K562 (cell line): Measurements from ENCODE around the gene YLPM1. TPM values are rescaled to one million over a fixed set of nuclear protein-coding genes. Genes with fewer than 3 reads are reported as not detected.

Experiments
- ATAC-seq: fragments of 200-7000 bp; cut with Tn5 transposase; 3 replicates; pipeline ENCODE4 v1.9.1; 2020; ENCODE audit warnings: moderate library complexity
- BruUV-seq: library from RNA; stranded (reverse); fragments of 400-500 nt; replicated peaks from 2 replicates; lab custom pipeline; 2021; lab: Mats Ljungman, UMichigan
- CTCF ChIA-PET: fragments of 300-600 bp; formaldehyde crosslinking; extraction: SDS; loops from one replicate; lab custom pipeline; 2021; ENCODE audit warnings: low intra/inter-chr PET ratio; lab: Yijun Ruan, JAX
- POLR2A ChIA-PET: fragments of 300-600, 350-650 bp; sonication (Branson Sonifier 250); formaldehyde crosslinking; extraction: SDS; loops from one replicate; lab custom pipeline; 2021; ENCODE audit warnings: antibody characterized with exemption, inconsistent platforms; lab: Yijun Ruan, JAX
- DNase-seq, 4 experiments: peaks; one replicate each; pipeline versions ENCODE4 v3.0.0 to v3.0.0-alpha.2; 2011 to 2018; ENCODE audit warnings: low spot score in 3 of 4, mixed read lengths in 3 of 4; ENCODE audit errors: extremely low read depth in 1 of 4
- FAIRE-seq: peaks from 2 replicates; lab custom pipeline; 2011; peaks lifted over from hg19 to GRCh38; lab: Jason Lieb, UNC
- H2AFZ ChIP-seq: 2 replicates; pipeline ENCODE4 v1.6.0; 2011; ENCODE audit warnings: low read depth, low read length, control low read depth, inconsistent platforms
- H3K27ac ChIP-seq: fragments of 200-600 bp; 3 replicates; pipeline ENCODE4 v1.8.0; 2011; ENCODE audit warnings: low read depth, mild to moderate bottlenecking, control low read depth, inconsistent platforms, low read length, moderate library complexity, mixed read lengths; ENCODE audit errors: extremely low read depth
- H3K27me3 ChIP-seq, 2 experiments: fragments of 300-600 bp in 1 of 2; 2 replicates in 1 of 2; 3 replicates in 1 of 2; pipeline versions ENCODE4 v1.6.0 to v1.8.0; 2011; ENCODE audit warnings: inconsistent platforms in 2 of 2, low read length in 2 of 2, mild to moderate bottlenecking in 1 of 2, mixed read lengths in 1 of 2, moderate library complexity in 1 of 2; ENCODE audit not compliant: control insufficient read depth in 2 of 2, insufficient read depth in 2 of 2
- H3K36me3 ChIP-seq: fragments of 300-600 bp; 3 replicates; pipeline ENCODE4 v1.8.0; 2011; ENCODE audit warnings: mild to moderate bottlenecking, low read length, inconsistent platforms; ENCODE audit not compliant: control insufficient read depth, insufficient read depth
- H3K4me1 ChIP-seq, 2 experiments: fragments of 200-600 bp in 1 of 2; replicated peaks in 1 of 2; 2 replicates in 1 of 2; 3 replicates in 1 of 2; pipeline versions ENCODE4 v1.5.1 to v1.8.0; 2011; ENCODE audit warnings: inconsistent platforms in 2 of 2, low read length in 2 of 2, mild to moderate bottlenecking in 1 of 2, mixed read lengths in 1 of 2, moderate library complexity in 1 of 2; ENCODE audit not compliant: control insufficient read depth in 2 of 2, insufficient read depth in 2 of 2
- H3K4me2 ChIP-seq: 2 replicates; pipeline ENCODE4 v1.6.1; 2011; ENCODE audit warnings: low read length, control low read depth, inconsistent platforms, mixed read lengths; ENCODE audit not compliant: insufficient read depth
- H3K4me3 ChIP-seq: fragments of 200-600 bp; sonication (generic), shearing (Covaris generic); 2 replicates; pipeline ENCODE4 v1.5.1; 2016; ENCODE audit warnings: control low read depth, inconsistent platforms
- H3K79me2 ChIP-seq: fragments of 200-600 bp; 3 replicates; pipeline ENCODE4 v1.8.0; 2011; ENCODE audit warnings: low read length, inconsistent platforms; ENCODE audit not compliant: control insufficient read depth, insufficient read depth
- H3K9ac ChIP-seq, 2 experiments: 2 replicates each; pipeline versions ENCODE4 v1.6.0 to v1.6.1; 2011; ENCODE audit warnings: low read depth in 2 of 2, low read length in 2 of 2, control low read depth in 1 of 2, inconsistent platforms in 1 of 2, mild to moderate bottlenecking in 1 of 2, mixed read lengths in 1 of 2; ENCODE audit not compliant: insufficient read depth in 1 of 2
- H3K9me1 ChIP-seq: one replicate; pipeline ENCODE4 v1.6.0; 2011; ENCODE audit warnings: inconsistent platforms, mild to moderate bottlenecking, low read length, moderate library complexity; ENCODE audit not compliant: control insufficient read depth, insufficient read depth
- H3K9me3 ChIP-seq: replicated peaks from 2 replicates; pipeline ENCODE4 v1.5.1; 2011; ENCODE audit warnings: low read depth, low read length, inconsistent platforms; ENCODE audit not compliant: control insufficient read depth, insufficient read depth
- H4K20me1 ChIP-seq: replicated peaks from 2 replicates; pipeline ENCODE4 v1.6.1; 2011; ENCODE audit warnings: low read length, inconsistent platforms, mixed read lengths; ENCODE audit not compliant: control insufficient read depth, insufficient read depth
- GTF2F1 ChIP-seq: IDR thresholded peaks from 2 replicates; pipeline ENCODE4 v1.6.1; 2011; ENCODE audit warnings: low read depth, low read length, improper control_type of control experiment
- MBD2 ChIP-seq: sonication (generic); IDR thresholded peaks from 2 replicates; pipeline ENCODE4 v1.6.1; 2016; ENCODE audit warnings: low read depth, borderline replicate concordance
- NCOA6 ChIP-seq: fragments of 450-650 bp; IDR thresholded peaks from 2 replicates; pipeline ENCODE4 v1.6.1; 2017; ENCODE audit warnings: mild to moderate bottlenecking
- POLR2AphosphoS2 ChIP-seq: IDR thresholded peaks from 2 replicates; pipeline ENCODE4 v1.6.1; 2012; ENCODE audit warnings: low read length, improper control_type of control experiment
- POU5F1 ChIP-seq: fragments of 150-350 bp; IDR thresholded peaks from 2 replicates; pipeline ENCODE4 v1.6.1; 2014; ENCODE audit warnings: borderline replicate concordance, low read length, low read depth, mild to moderate bottlenecking; ENCODE audit not compliant: partially characterized antibody
- SMARCB1 ChIP-seq: IDR thresholded peaks from 2 replicates; pipeline ENCODE4 v1.6.1; 2011; ENCODE audit warnings: improper control_type of control experiment, low read depth; ENCODE audit not compliant: insufficient read length
- TAF15 ChIP-seq: fragments of 200-400 bp; formaldehyde crosslinking; IDR thresholded peaks from 2 replicates; pipeline ENCODE4 v1.6.1; 2017; ENCODE audit warnings: mild to moderate bottlenecking, low read depth, low read length, moderate library complexity
- TBP ChIP-seq: optimal IDR thresholded peaks from 2 replicates; pipeline ENCODE3; 2011; ENCODE audit warnings: low read depth, low read length, improper control_type of control experiment
- ZC3H4 ChIP-seq: sonication (generic); formaldehyde crosslinking; IDR thresholded peaks from 2 replicates; pipeline ENCODE4 v1.9.0; 2021; ENCODE audit warnings: missing genetic modification reagents, borderline replicate concordance
- ZNF780A ChIP-seq: fragments of 250-450 bp; sonication (Bioruptor Pico); IDR thresholded peaks from 2 replicates; pipeline ENCODE4 v1.5.0; 2021; ENCODE audit warnings: mild to moderate bottlenecking
- WGBS: fragments of 100-300 bp; shearing (Covaris generic); methylation state at CpG from one replicate; pipeline ENCODE4 v1.1.6; 2016; ENCODE audit warnings: low coverage, mixed read lengths; ENCODE audit not compliant: insufficient coverage; ENCODE audit errors: missing lambda C conversion rate; 5-methylcytosine and 5-hydroxymethylcytosine counted together
- in situ Hi-C: fragments of 300-500 bp; cut with MboI; formaldehyde crosslinking; loops from 4 replicates; pipeline ENCODE4 v1.15.0; 2018; ENCODE audit warnings: inconsistent platforms, mixed read lengths
- intact Hi-C: fragments of 100-400 bp; cut with micrococcal nuclease; formaldehyde crosslinking; loops from 2 replicates; pipeline ENCODE4 v1.14.2; 2022
- polyA plus RNA-seq, 8 experiments: library from polyadenylated mRNA; depleted of rRNA in 4 of 8; stranded (reverse) in 5 of 8; unstranded in 3 of 8; fragments of >200 nt; fragmentation: Nextera tagmentation in 2 of 8; fragmentation: Illumina TruSeq in 1 of 8; extraction: Ambion mirVana in 2 of 8; extraction: Trizol in 1 of 8; gene quantifications; 2 replicates each; pipeline versions ENCODE4 v1.2.1 to v1.2.3, GENCODE V29; 2011 to 2014; ENCODE audit warnings: inconsistent platforms in 1 of 8, missing spikeins in 1 of 8
- total RNA-seq, 7 experiments: library from RNA; depleted of rRNA in 6 of 7; stranded (reverse); fragments of >200 nt in 6 of 7; fragmentation: Illumina TruSeq in 2 of 7; extraction: Trizol in 2 of 7; gene quantifications; 2 replicates each; pipeline versions ENCODE4 v1.2.1 to v1.2.3, GENCODE V29; 2011 to 2021; ENCODE audit warnings: low replicate concordance in 1 of 7
- TF ChIP-seq, protein P1 (sequence below): fragments of 250-450 bp; sonication (Bioruptor Pico); IDR thresholded peaks from 2 replicates; pipeline ENCODE4 v1.4.0; 2020; ENCODE audit warnings: mild to moderate bottlenecking, moderate library complexity, borderline replicate concordance

The YLPM1 gene
- total and polyA plus RNA-seq, 9 of the 15 experiments (the other 6 are each of a cell fraction or from before 2014, with no cell fraction given) = 7.2 to 32.7 (median 14.6) TPM

DNA sequence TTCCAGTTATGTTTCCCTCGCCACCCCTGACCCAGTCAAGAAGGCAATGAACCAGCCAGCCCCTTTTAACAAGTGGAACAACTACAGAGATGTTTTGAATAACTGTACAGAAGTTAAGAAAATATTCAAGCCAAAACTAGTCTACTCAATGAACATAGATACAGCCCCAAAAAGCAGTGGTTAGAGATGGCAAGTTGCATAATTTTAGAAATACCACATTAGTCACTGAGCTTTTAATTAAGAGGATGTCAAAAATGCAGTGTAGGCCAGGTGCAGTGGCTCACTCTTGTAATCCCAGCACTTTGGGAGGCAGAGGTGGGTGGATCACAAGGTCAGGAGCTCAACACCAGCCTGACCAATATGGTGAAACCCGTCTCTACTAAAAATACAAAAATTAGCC lies 85.7 kb downstream of the YLPM1 start:
- Histone ChIP-seq H4K20me1 (no peaks in the 10 kb centered on the region), H3K4me3 (no peak overlapping the region), H3K27me3 (no peaks in the 10 kb centered on the region), H3K27ac (no peak overlapping the region), H3K9ac (no peak overlapping the region), H3K9me3 (no peaks in the 10 kb centered on the region), H3K9me1 (no peaks in the 10 kb centered on the region), H3K4me1 (peaks cover under 1 to 7% of the 10 kb centered on the region in 2 experiments; a peak in 2 of 5 replicates), H3K36me3 (no peaks in the 10 kb centered on the region), H3K4me2 (no peak overlapping the region), H2AFZ (no peak overlapping the region), H3K79me2 (no peaks in the 10 kb centered on the region)
- ChIA-PET CTCF (no interaction called here), POLR2A (interaction anchor here (0.7 kb wide), 1 partner anchor 12 kb away, joined by 3 read pairs; no protein-coding TSS in a partner anchor)
- DNase-seq (no peak), ATAC-seq (no peak), FAIRE-seq (no peak)
- in situ Hi-C loops (no loop called here), intact Hi-C loops (no loop called here)
- no TSS peak for BruUV-seq
- WGBS = 45% methylated on average over 1 of the region's 2 CpGs
- TF ChIP-seq ZNF780A (CRISPR knock-in tag) = no peak
- TF ChIP-seq NCOA6 = no peak
- TF ChIP-seq GTF2F1 = no peak
- TF ChIP-seq ZC3H4 = no peak
- no peak for TF ChIP-seq MBD2
- no peak for TF ChIP-seq TAF15
- TF ChIP-seq, protein P1, sequence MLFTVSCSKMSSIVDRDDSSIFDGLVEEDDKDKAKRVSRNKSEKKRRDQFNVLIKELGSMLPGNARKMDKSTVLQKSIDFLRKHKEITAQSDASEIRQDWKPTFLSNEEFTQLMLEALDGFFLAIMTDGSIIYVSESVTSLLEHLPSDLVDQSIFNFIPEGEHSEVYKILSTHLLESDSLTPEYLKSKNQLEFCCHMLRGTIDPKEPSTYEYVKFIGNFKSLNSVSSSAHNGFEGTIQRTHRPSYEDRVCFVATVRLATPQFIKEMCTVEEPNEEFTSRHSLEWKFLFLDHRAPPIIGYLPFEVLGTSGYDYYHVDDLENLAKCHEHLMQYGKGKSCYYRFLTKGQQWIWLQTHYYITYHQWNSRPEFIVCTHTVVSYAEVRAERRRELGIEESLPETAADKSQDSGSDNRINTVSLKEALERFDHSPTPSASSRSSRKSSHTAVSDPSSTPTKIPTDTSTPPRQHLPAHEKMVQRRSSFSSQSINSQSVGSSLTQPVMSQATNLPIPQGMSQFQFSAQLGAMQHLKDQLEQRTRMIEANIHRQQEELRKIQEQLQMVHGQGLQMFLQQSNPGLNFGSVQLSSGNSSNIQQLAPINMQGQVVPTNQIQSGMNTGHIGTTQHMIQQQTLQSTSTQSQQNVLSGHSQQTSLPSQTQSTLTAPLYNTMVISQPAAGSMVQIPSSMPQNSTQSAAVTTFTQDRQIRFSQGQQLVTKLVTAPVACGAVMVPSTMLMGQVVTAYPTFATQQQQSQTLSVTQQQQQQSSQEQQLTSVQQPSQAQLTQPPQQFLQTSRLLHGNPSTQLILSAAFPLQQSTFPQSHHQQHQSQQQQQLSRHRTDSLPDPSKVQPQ (CRISPR knock-in tag) = no peak
- TF ChIP-seq SMARCB1 = no peak
- TF ChIP-seq TBP = no peak
- no peak for TF ChIP-seq POU5F1
- TF ChIP-seq POLR2AphosphoS2 = no peak
